ENCODE measurements around the gene FAF2. TPM values are rescaled to one million over a fixed set of nuclear protein-coding genes. Genes with fewer than 3 reads are reported as not detected.

The FAF2 gene
- total and polyA plus RNA-seq, 2 donors (not counting 3 experiments of a cell fraction or from before 2014, with no cell fraction given) = 27.9 to 43.5 TPM

GRCh38 chr5:176454724-176455394 is 6.7 kb downstream of the FAF2 start:
- dilution Hi-C loops (cut with MboI; ENCODE audit: extremely low pct_ligation_motif_present, low sequenced_read_pairs) = no loop called here
- no peak for TF ChIP-seq CTCF (IDR thresholded peaks at IDR 0.05; ENCODE audit: extremely low read depth in 1 of 2, insufficient read depth in 1 of 2, low read depth in 1 of 2, low read length in 2 of 2)
- no peak for TF ChIP-seq MYC (IDR thresholded peaks at IDR 0.05; ENCODE audit: low read depth, low read length)
- no peak for TF ChIP-seq FOS (IDR thresholded peaks at IDR 0.05; ENCODE audit: borderline replicate concordance, insufficient read depth, low read length)
- no peak for TF ChIP-seq POLR2AphosphoS5 (IDR thresholded peaks at IDR 0.05; ENCODE audit: insufficient read depth, low read depth, low read length)
- TF ChIP-seq GATA2 (IDR thresholded peaks at IDR 0.05; ENCODE audit: insufficient read depth, insufficient read length, low read depth, low read length) = no peak
- no peak for TF ChIP-seq JUN (IDR thresholded peaks at IDR 0.05; ENCODE audit: borderline replicate concordance, insufficient read depth, insufficient read length, low read depth)
- TF ChIP-seq POLR2A (IDR thresholded peaks at IDR 0.05; ENCODE audit: low read depth, low read length) = no peak
- TF ChIP-seq EZH2 (IDR thresholded peaks at IDR 0.05; ENCODE audit: borderline replicate concordance, low read depth, low read length, severe bottlenecking) = no peak
- TF ChIP-seq MAX (IDR thresholded peaks at IDR 0.05; ENCODE audit: insufficient read depth, insufficient read length) = no peak
- CTCF ChIA-PET = no interaction called here
- no peak overlapping the region for H2AFZ ChIP-seq (ENCODE audit: low read depth, low read length)
- H3K27ac ChIP-seq (ENCODE audit: insufficient read depth, low read depth, low read length) = no peak overlapping the region
- peaks cover 57% of the 10 kb centered on the region for H3K79me2 ChIP-seq (ENCODE audit: control insufficient read depth, insufficient read depth, low read length)
- no peaks in the 10 kb centered on the region for H3K9me1 ChIP-seq (replicated peaks; ENCODE audit: control insufficient read depth, extremely low read depth, insufficient read depth, low read length)
- H3K36me3 ChIP-seq (ENCODE audit: control insufficient read depth in 2 of 2, extremely low read depth in 1 of 2, insufficient read depth in 2 of 2, low read length in 2 of 2) = peaks cover 0 to 4% of the 10 kb centered on the region in 2 experiments
- intact Hi-C loops (cut with micrococcal nuclease) = loop anchor here (1.0 kb wide), 1 partner anchor 29 kb away; no protein-coding TSS in a partner anchor
- no peak for DNase-seq (ENCODE audit: low read depth, low spot score)
- no TSS peak for BruUV-seq (replicated peaks)
- no peak for FAIRE-seq
- H3K27me3 ChIP-seq (ENCODE audit: control insufficient read depth in 2 of 2, insufficient read depth in 2 of 2, low read length in 2 of 2) = no peaks in the 10 kb centered on the region
- no peaks in the 10 kb centered on the region for H3K9me3 ChIP-seq (replicated peaks; ENCODE audit: control insufficient read depth, insufficient read depth, low read length)
- H3K4me3 ChIP-seq (replicated peaks in 1 of 3; ENCODE audit: insufficient read depth in 1 of 3, low read depth in 1 of 3, low read length in 3 of 3) = no peak overlapping the region
- H3K4me2 ChIP-seq (ENCODE audit: insufficient read depth, low read length) = no peak overlapping the region
- no peak overlapping the region for H3K9ac ChIP-seq (replicated peaks; ENCODE audit: extremely low read depth, insufficient read depth, low read length)
- H3K4me1 ChIP-seq (ENCODE audit: control insufficient read depth, extremely low read depth, insufficient read depth, low read length) = no peaks in the 10 kb centered on the region
- no peaks in the 10 kb centered on the region for H4K20me1 ChIP-seq (replicated peaks; ENCODE audit: control insufficient read depth, extremely low read depth, insufficient read depth, low read length)
- POLR2A ChIA-PET = no interaction called here

Data from endothelial cell of umbilical vein (primary cell).